ENCODE results near the gene RHOJ.

The RHOJ gene

DNA sequence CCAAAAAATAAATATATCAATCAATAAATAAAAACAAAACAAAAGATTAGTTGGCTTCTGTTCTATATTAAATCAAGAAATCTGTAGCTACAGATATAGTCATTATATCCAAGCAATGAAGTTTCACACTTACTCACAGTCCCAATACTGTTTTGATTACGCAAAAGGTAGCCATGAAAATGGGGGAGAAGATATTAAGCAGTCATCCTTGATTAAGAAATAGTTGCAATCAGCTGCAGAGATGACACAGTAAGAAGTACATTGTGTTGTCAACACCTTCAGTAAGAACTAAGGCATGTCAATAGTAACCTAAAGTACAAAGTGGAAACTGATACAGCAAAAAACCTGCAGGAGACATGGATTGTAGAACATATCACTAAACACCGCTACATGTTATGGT lies 11.0 kb upstream of the RHOJ start:
- TF ChIP-seq, protein P1, sequence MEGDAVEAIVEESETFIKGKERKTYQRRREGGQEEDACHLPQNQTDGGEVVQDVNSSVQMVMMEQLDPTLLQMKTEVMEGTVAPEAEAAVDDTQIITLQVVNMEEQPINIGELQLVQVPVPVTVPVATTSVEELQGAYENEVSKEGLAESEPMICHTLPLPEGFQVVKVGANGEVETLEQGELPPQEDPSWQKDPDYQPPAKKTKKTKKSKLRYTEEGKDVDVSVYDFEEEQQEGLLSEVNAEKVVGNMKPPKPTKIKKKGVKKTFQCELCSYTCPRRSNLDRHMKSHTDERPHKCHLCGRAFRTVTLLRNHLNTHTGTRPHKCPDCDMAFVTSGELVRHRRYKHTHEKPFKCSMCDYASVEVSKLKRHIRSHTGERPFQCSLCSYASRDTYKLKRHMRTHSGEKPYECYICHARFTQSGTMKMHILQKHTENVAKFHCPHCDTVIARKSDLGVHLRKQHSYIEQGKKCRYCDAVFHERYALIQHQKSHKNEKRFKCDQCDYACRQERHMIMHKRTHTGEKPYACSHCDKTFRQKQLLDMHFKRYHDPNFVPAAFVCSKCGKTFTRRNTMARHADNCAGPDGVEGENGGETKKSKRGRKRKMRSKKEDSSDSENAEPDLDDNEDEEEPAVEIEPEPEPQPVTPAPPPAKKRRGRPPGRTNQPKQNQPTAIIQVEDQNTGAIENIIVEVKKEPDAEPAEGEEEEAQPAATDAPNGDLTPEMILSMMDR (IDR thresholded peaks at IDR 0.05), result no peak

DNA sequence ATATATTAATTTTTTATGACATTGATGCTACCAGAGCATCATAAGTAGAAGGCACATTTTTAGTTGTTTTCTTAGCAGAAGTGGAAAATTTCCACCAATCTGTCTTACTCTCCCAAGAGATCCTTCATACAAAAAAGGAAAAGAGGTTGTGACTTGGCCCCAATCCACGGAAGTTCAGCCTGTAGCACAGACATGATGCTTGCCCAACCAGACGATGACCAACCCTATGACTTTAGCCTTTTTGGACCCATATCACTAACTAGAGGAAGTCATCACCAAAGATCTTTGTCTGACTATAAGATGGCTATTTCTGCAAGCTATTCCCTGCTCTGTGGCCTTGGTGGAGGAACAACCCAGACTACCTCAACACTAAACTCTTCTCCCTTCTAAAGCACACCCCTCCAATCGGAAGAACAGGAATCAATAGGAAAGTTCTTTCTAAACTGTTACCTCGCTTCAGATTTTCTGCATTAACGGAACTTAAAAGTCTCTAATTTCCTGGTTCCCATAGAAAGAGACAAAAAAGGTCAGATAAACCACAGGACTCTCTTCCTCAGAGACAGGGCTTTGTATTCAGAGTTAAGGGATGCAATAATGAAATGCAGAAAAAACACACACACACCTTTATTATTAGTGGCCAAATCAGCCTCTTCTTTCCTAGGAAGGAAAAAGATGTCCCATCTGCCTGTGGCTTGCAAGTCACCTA lies 4.1 kb upstream of the RHOJ start:
- TF ChIP-seq, protein P1 (IDR thresholded peaks at IDR 0.05), result no peak

DNA sequence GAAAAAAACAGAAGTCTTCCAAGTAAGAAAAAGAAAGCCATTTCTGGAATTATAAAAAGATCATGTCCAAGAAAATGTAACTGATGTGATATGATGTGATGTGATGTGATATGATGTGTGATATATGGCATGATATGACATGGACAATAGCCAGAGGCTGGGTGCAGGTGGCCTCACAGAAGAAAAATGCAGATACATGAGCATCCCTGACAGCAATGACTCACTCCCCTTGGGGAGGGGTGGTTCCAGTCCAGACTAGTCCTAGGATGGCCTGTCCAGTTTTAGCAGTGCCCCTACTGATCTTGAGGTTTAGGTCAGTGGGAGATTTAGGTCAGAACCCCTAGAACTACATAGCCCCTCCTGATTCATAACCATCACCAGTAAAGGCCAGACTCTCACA lies 3.5 kb upstream of the RHOJ start:
- TF ChIP-seq, protein P1 (IDR thresholded peaks at IDR 0.05), result no peak

DNA sequence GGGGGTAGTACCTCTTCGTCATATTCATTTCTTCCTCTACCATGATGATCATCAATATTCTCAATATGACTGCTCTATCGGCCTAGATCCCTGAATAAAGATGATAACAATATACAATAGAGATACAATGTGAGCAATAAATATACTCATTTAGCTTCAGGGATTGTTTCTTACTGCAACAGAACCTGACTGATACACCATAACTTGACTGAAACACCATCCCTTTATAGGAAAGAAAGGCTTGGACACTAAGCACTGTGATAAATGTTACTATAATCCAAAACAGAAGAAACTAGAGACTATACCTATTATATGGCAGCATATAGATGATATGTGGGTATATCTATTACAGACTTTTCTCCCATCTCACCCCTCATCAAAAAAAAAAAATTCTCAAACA lies 1.2 kb upstream of the RHOJ start:
- TF ChIP-seq, protein P1 (IDR thresholded peaks at IDR 0.05), result no peak

DNA sequence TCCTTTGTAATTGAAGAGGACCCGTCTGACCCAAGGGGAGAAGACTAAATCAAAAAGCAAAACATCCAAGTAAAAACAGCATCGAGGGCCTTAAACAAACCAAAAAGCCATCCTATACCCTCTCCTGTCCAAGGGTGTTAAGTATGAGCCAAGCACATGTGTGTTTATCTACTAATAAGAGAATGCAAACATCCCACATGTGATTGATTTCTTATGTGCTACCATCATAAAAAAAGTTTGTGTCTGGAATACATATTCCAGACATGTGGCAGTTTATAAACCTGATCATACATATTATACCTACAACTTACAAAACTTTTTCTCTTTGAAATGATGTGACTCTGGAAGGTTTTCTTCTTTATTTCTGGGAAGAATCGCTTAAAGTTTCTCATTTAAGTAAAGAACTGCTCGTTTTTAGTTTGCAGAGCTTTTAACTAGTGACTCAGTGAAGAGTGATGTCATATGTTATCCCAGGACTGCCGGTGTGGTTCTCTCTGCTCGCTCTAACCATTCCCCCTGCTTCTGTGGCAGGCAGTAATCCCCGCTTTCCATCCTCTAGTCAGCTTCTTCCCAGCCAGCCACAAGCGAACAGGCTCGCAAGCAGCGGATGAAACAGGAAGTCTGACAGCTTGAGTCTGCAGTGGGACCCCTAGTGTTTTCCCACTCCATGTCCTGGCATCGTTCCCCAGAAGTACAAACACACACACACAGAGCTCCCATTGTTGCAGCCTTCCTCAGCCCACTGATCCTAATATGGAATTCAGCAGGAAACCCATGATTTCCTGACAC lies 431 bp upstream of the RHOJ start:
- TF ChIP-seq, protein P1 (IDR thresholded peaks at IDR 0.05), result no peak

DNA sequence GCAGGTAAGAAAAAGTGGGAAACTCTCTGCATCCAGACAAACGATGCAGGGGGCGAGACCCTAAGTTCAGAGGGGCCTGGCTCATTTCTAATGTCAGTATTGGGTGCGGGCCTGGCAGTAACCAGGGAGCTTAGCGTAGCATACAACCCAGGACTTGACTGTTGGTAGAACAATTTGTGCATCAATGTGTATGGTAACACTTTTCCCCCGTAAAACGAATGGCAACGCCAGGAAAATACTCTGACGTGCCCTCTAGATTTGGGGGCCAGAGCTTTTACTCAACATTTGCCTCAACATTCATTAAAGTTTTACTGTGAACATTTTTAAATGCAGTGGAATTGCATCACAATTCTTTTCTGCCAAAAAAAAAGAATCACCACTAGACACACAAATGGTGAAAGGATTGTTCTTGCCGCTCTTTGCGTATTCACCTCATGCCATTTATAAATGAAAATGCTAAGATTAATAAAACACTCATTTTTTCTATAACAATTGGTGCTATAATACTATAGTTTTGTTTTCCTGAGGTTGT lies 867 bp downstream of the RHOJ start:
- TF ChIP-seq, protein P1 (IDR thresholded peaks at IDR 0.05), result no peak

DNA sequence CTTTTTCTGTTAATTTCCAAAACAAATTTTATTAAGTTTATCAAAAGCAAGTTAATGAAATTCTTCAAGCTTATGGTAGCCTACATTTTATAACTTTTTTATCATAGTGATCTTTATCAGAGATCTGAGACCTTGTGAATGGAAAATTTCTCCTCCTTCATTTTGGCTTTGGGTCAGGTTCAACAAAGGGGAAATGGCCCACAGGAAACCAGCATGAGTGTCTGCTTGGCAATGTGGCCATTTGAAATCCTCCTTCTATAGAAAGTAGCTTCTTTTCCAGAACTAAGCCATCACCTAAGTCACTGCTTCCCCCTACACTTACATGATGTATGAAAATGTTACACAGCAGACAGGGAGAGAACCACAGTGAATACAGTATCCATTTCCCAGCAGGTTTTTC lies 1.6 kb downstream of the RHOJ start:
- TF ChIP-seq, protein P1 (IDR thresholded peaks at IDR 0.05), result no peak
